ENCODE data around the gene OR4F6. TPM values are rescaled to one million over a fixed set of nuclear protein-coding genes. Genes with fewer than 3 reads are reported as not detected.

Gene OR4F6
- total RNA-seq, 4 donors from 2014 or later, result not detected

GRCh38 chr15:101810456-101810855 is 7.1 kb downstream of the OR4F6 start:
- no peak overlapping the region for H3K4me3 ChIP-seq
- H3K36me3 ChIP-seq, result no peaks in the 10 kb centered on the region
- H3K27me3 ChIP-seq, result no peaks in the 10 kb centered on the region
- H3K9me3 ChIP-seq, result no peaks in the 10 kb centered on the region
- DNase-seq, result no peak
- no peaks in the 10 kb centered on the region for H3K4me1 ChIP-seq
- intact Hi-C loops (cut with DNase I; ENCODE audit: low total_unique reads), result no loop called here
- TF ChIP-seq CTCF (IDR thresholded peaks at IDR 0.05) (no peak), POLR2A (IDR thresholded peaks at IDR 0.05) (no peak)
- no peak overlapping the region for H3K27ac ChIP-seq

- H3K36me3 ChIP-seq, result no peaks in the 10 kb centered on the region
- no peak overlapping the region for H3K27ac ChIP-seq
- no peak for DNase-seq
- no peaks in the 10 kb centered on the region for H3K4me1 ChIP-seq
- no peaks in the 10 kb centered on the region for H3K9me3 ChIP-seq
- TF ChIP-seq CTCF (IDR thresholded peaks at IDR 0.05), result no peak
- no peak for TF ChIP-seq POLR2A (IDR thresholded peaks at IDR 0.05)
- intact Hi-C loops (cut with DNase I; ENCODE audit: low total_unique reads), result no loop called here
- H3K27me3 ChIP-seq, result no peaks in the 10 kb centered on the region
- H3K4me3 ChIP-seq, result no peak overlapping the region
Measured at GRCh38 chr15:101810876-101811275, 7.6 kb downstream of the OR4F6 start.

- no peaks in the 10 kb centered on the region for H3K27me3 ChIP-seq
- intact Hi-C loops (cut with DNase I; ENCODE audit: low total_unique reads), result no loop called here
- no peak for TF ChIP-seq POLR2A (IDR thresholded peaks at IDR 0.05)
- no peak for TF ChIP-seq CTCF (IDR thresholded peaks at IDR 0.05)
Measured at GRCh38 chr15:101811902-101812301, 8.6 kb downstream of the OR4F6 start, which contains the start of gene OR4F15. TSS of gene OR4F15 (plus strand) at chr15:101812202. CDS start at chr15:101818187, 5,985 bp downstream.

GRCh38 chr15:101813803-101814534 is 10.7 kb downstream of the OR4F6 start:
- Histone ChIP-seq H3K36me3 (no peaks in the 10 kb centered on the region), H3K4me3 (no peak overlapping the region), H3K9me3 (no peaks in the 10 kb centered on the region), H3K4me1 (no peaks in the 10 kb centered on the region), H3K27me3 (no peaks in the 10 kb centered on the region), H3K27ac (no peak overlapping the region)
- TF ChIP-seq POLR2A (IDR thresholded peaks at IDR 0.05), result no peak
- intact Hi-C loops (cut with DNase I; ENCODE audit: low total_unique reads), result no loop called here
- DNase-seq, result no peak

More at GRCh38 chr15:101811902-101812301, 8.6 kb downstream of the OR4F6 start, which contains the start of gene OR4F15:
- no peak for DNase-seq
- Histone ChIP-seq H3K27ac (no peak within 1 kb of the TSS), H3K4me1 (no peaks in the 10 kb centered on the region), H3K9me3 (no peaks in the 10 kb centered on the region), H3K36me3 (no peaks in the 10 kb centered on the region), H3K4me3 (no peak within 1 kb of the TSS)

- H3K4me3 ChIP-seq, result no peak overlapping the region
- no peak for TF ChIP-seq CTCF (IDR thresholded peaks at IDR 0.05)
- TF ChIP-seq POLR2A (IDR thresholded peaks at IDR 0.05), result no peak
- no peaks in the 10 kb centered on the region for H3K36me3 ChIP-seq
- intact Hi-C loops (cut with DNase I; ENCODE audit: low total_unique reads), result no loop called here
- H3K9me3 ChIP-seq, result no peaks in the 10 kb centered on the region
- no peaks in the 10 kb centered on the region for H3K27me3 ChIP-seq
- no peak overlapping the region for H3K27ac ChIP-seq
- H3K4me1 ChIP-seq, result no peaks in the 10 kb centered on the region
- DNase-seq, result no peak
Measured at GRCh38 chr15:101820781-101821180, 17.5 kb downstream of the OR4F6 start.
